Fibroblast of lung (primary cell): ENCODE results near the gene MAT2B. TPM values are rescaled to one million over a fixed set of nuclear protein-coding genes. Genes with fewer than 3 reads are reported as not detected.

Experiments
- DNase-seq, 2 donors: peaks; one replicate each; pipeline versions ENCODE4 v3.0.0 to v3.0.0-alpha.2; 2010; ENCODE audit warnings: low read depth in 2 of 2
- H2AFZ ChIP-seq: 2 replicates; pipeline ENCODE4 v1.5.1; 2012; ENCODE audit warnings: low read length, control low read depth, inconsistent platforms
- H3K27ac ChIP-seq: 2 replicates; pipeline ENCODE4 v1.5.1; 2011; ENCODE audit warnings: low read length, control low read depth; ENCODE audit not compliant: insufficient read depth
- H3K27me3 ChIP-seq: 2 replicates; pipeline ENCODE4 v1.5.1; 2011; ENCODE audit warnings: mild to moderate bottlenecking, low read length; ENCODE audit not compliant: control insufficient read depth, insufficient read depth
- H3K36me3 ChIP-seq: 2 replicates; pipeline ENCODE4 v1.5.1; 2011; ENCODE audit warnings: low read length; ENCODE audit not compliant: control insufficient read depth, insufficient read depth
- H3K4me1 ChIP-seq: 2 replicates; pipeline ENCODE4 v1.5.1; 2011; ENCODE audit warnings: low read length; ENCODE audit not compliant: control insufficient read depth, insufficient read depth; ENCODE audit errors: extremely low read depth
- H3K4me2 ChIP-seq: 2 replicates; pipeline ENCODE4 v1.5.1; 2011; ENCODE audit warnings: low read length, control low read depth; ENCODE audit not compliant: insufficient read depth; ENCODE audit errors: extremely low read depth
- H3K4me3 ChIP-seq, 4 experiments: fragments of 200-600 bp in 1 of 4; sonication (generic) in 1 of 4; replicated peaks in 1 of 4; 2 replicates each; pipeline ENCODE4 v1.5.1; 2011 to 2016; ENCODE audit warnings: low read length in 4 of 4, low read depth in 3 of 4, mild to moderate bottlenecking in 3 of 4, control low read depth in 2 of 4, inconsistent platforms in 1 of 4, mixed read lengths in 1 of 4; ENCODE audit not compliant: insufficient read depth in 1 of 4; ENCODE audit errors: control extremely low read depth in 1 of 4
- H3K79me2 ChIP-seq: 2 replicates; pipeline ENCODE4 v1.5.1; 2012; ENCODE audit warnings: mild to moderate bottlenecking, low read length, inconsistent platforms; ENCODE audit not compliant: control insufficient read depth, insufficient read depth
- H3K9ac ChIP-seq: 2 replicates; pipeline ENCODE4 v1.5.1; 2011; ENCODE audit warnings: mild to moderate bottlenecking, low read length, control low read depth; ENCODE audit not compliant: insufficient read depth
- H3K9me3 ChIP-seq: 2 replicates; pipeline ENCODE4 v1.5.1; 2012; ENCODE audit warnings: low read depth, low read length; ENCODE audit not compliant: control insufficient read depth, insufficient read depth
- H4K20me1 ChIP-seq: 2 replicates; pipeline ENCODE4 v1.5.1; 2011; ENCODE audit warnings: low read length; ENCODE audit not compliant: control insufficient read depth, insufficient read depth; ENCODE audit errors: extremely low read depth
- CTCF ChIP-seq, 2 donors: IDR thresholded peaks in 1 of 2; conservative IDR thresholded peaks in 1 of 2; 1 replicate in 1 of 2; 2 replicates in 1 of 2; pipeline ENCODE4 v1.5.1; 2011 to 2012; ENCODE audit warnings: low read length in 2 of 2, control low read depth in 1 of 2, inconsistent platforms in 1 of 2, low read depth in 1 of 2, mild to moderate bottlenecking in 1 of 2
- EZH2 ChIP-seq: IDR thresholded peaks from 2 replicates; pipeline ENCODE4 v1.5.1; 2012; ENCODE audit warnings: low read length, control low read depth, mild to moderate bottlenecking; ENCODE audit errors: missing control alignments
- polyA plus RNA-seq, 2 donors: library from polyadenylated mRNA; depleted of rRNA in 1 of 2; stranded (reverse) in 1 of 2; unstranded in 1 of 2; fragments of >200 nt; gene quantifications; 2 replicates each; pipeline ENCODE4 v1.2.1, GENCODE V29; 2011 to 2012; ENCODE audit warnings: missing spikeins in 1 of 2
- total RNA-seq: library from RNA; depleted of rRNA; stranded (reverse); fragments of >200 nt; gene quantifications from 2 replicates; pipeline ENCODE4 v1.2.1, GENCODE V29; 2014

Gene MAT2B
- total and polyA plus RNA-seq, 2 donors (not counting 1 experiment from before 2014, with no cell fraction given), result 93.6 to 136 TPM

- Histone ChIP-seq H3K9ac (no peak overlapping the region), H3K27ac (no peak overlapping the region), H3K36me3 (no peaks in the 10 kb centered on the region), H4K20me1 (no peaks in the 10 kb centered on the region), H3K9me3 (no peaks in the 10 kb centered on the region), H2AFZ (no peak overlapping the region), H3K4me1 (no peaks in the 10 kb centered on the region), H3K4me2 (no peak overlapping the region), H3K27me3 (no peaks in the 10 kb centered on the region), H3K79me2 (no peaks in the 10 kb centered on the region), H3K4me3 (no peak overlapping the region)
- DNase-seq, result peak; percentile 1 to 49
- TF ChIP-seq EZH2, result no peak
- no peak for TF ChIP-seq CTCF (conservative IDR thresholded peaks at IDR 0.05 in 1 of 2, IDR thresholded peaks at IDR 0.05 in 1 of 2; ENCODE audit: low read depth in 1 of 2, low read length in 2 of 2)
Measured at GRCh38 chr5:163496286-163496685, 9.1 kb upstream of the MAT2B start.

GRCh38 chr5:163497315-163497714 lies 8.1 kb upstream of the MAT2B start:
- TF ChIP-seq CTCF (conservative IDR thresholded peaks at IDR 0.05 in 1 of 2, IDR thresholded peaks at IDR 0.05 in 1 of 2; ENCODE audit: low read depth in 1 of 2, low read length in 2 of 2) (no peak), EZH2 (no peak)
- Histone ChIP-seq H4K20me1 (no peaks in the 10 kb centered on the region), H3K27me3 (no peaks in the 10 kb centered on the region), H3K27ac (no peak overlapping the region), H3K4me1 (peaks cover 1% of the 10 kb centered on the region), H3K9ac (no peak overlapping the region), H3K36me3 (no peaks in the 10 kb centered on the region), H3K4me3 (no peak overlapping the region), H3K4me2 (no peak overlapping the region), H3K9me3 (no peaks in the 10 kb centered on the region), H3K79me2 (no peaks in the 10 kb centered on the region), H2AFZ (no peak overlapping the region)
- DNase-seq, result no peak

- DNase-seq, result peak; percentile 41 to 82
- TF ChIP-seq CTCF (conservative IDR thresholded peaks at IDR 0.05 in 1 of 2, IDR thresholded peaks at IDR 0.05 in 1 of 2; ENCODE audit: low read depth in 1 of 2, low read length in 2 of 2) (no peak), EZH2 (no peak)
- H3K79me2 ChIP-seq, result peaks cover 7% of the 10 kb centered on the region
- no peak overlapping the region for H3K4me2 ChIP-seq
- no peak overlapping the region for H3K4me3 ChIP-seq
- H3K9ac ChIP-seq, result no peak overlapping the region
- H3K36me3 ChIP-seq, result no peaks in the 10 kb centered on the region
- no peaks in the 10 kb centered on the region for H3K9me3 ChIP-seq
- no peaks in the 10 kb centered on the region for H4K20me1 ChIP-seq
- H2AFZ ChIP-seq, result no peak overlapping the region
- H3K4me1 ChIP-seq, result peaks cover 6% of the 10 kb centered on the region
- H3K27ac ChIP-seq, result no peak overlapping the region
- no peaks in the 10 kb centered on the region for H3K27me3 ChIP-seq
Measured at GRCh38 chr5:163498886-163499285, 6.5 kb upstream of the MAT2B start.
